ENCODE results near the gene PHKB.

The PHKB gene

DNA sequence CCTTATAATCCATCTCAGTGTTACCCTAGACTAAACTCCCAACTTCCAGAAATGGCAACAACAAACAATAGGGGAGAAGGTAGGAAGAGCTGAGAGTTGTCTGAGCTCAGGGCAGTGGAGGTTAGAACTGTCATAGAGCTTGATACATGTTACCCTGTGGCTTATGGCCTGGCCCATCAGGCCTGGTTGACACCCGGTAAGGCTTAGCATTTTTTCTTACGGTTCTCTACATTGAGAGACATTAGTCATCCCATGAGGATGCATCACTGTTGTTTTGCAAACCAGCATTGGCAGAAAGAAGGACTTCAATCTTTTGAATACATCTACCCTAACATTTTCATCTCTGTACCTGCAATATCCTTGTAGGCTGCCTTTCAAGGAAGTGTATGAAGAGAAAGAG is 226.6 kb downstream of the PHKB start:
- DNase-seq (ENCODE audit: low read depth) = no peak

- no peak for DNase-seq (ENCODE audit: low read depth)
Measured at GRCh38 chr16:47693226-47693625, 232.1 kb downstream of the PHKB start.

GRCh38 chr16:47694543-47694942 is 233.4 kb downstream of the PHKB start:
- no peak for DNase-seq (ENCODE audit: low read depth)

DNA sequence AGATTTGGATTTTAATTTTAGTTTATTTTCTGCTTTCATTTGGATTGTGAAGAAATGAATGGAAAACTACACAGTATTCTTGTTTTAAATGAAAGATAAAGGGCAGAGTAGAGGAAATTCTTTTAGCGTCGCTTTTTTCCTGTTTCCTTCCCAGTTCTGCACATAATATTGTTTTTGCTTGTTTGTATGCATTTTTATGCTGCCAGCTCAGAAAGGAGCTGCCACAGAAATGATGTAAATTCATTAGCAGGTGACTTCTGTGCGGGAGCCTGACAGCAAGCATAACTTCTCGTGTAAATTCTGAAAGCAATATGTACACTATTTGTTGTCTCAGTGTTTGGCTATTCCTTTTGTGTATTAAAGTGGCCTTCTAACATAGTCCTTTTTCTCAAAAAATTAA is 234.6 kb downstream of the PHKB start:
- no peak for DNase-seq (ENCODE audit: low read depth)

GRCh38 chr16:47697826-47698225 is 236.7 kb downstream of the PHKB start:
- DNase-seq (ENCODE audit: low read depth) = no peak

DNA sequence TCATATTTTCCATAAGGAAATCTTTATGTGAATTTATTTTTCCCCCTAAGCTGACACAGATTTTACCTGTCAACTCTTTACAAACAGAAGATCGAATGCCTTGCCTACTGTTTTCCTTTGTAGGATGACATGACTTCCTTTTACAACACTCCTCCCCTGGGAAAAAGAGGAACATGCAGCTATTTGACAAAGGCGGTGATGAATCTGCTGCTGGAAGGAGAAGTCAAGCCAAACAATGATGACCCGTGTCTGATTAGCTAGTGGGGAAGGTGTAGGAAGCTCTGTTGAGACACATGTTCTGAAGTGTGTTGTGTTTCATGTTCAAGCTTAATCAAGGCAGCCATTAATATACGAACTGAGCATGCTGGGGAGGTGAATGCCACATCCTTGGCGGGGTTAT is 238.0 kb downstream of the PHKB start:
- DNase-seq (ENCODE audit: low read depth) = no peak

DNA sequence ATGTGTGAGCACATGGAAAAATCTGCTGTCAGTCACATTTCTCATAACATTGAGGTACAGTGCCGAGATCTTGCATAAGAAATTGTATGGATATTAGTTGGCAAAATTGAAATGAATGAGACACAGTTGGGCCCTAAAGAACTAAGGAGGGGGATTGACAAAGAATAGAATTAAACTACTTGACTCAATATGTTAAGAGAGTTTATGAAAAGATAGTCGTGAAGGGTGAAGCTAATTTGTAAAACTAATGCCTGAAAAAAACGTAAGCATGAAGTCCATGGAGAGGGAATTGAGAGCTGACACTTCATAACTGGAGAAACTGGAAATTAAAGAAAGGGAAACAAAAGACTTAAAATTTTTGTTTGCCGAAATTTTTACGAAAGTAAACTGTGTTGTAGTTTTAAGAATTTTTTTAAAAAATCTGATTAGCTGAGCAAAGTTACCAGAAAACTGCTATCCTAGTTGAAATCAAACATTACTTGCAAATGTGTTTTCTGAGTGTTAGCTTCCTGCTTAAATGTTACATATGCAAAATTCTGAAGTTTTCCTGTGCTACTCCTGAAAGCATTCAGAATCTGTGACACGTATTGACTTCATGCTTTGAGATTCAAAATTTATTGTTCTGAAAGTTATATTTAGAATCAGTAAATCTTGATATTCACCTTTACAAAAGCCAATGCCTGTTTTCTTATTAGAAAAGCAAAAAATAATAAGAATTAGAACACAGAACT is 239.9 kb downstream of the PHKB start:
- no peak for DNase-seq (ENCODE audit: low read depth)

GRCh38 chr16:47705266-47705665 is 244.1 kb downstream of the PHKB start:
- DNase-seq (ENCODE audit: low read depth) = no peak

DNA sequence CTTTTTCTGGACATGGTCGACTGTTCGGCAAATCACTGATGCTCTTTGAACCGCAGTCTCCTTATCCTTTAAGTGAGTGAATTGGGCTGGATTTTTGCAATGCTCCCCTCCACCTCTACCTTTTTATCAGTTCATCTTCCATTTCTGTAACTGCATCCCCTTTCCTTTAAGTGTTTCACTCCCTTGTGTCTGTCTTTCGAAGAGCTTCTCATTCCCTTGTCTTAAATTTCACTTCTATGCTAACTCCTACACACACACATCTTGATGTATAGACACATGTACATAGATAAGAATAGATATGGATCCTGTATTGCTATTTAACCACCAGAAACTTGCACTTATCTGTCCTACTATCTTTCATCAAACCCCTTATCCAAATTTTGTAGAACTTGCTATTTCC is 250.7 kb downstream of the PHKB start:
- no peak for DNase-seq (ENCODE audit: low read depth)

- no peak for DNase-seq (ENCODE audit: low read depth)
Measured at GRCh38 chr16:47712276-47713224, 251.4 kb downstream of the PHKB start.

DNA sequence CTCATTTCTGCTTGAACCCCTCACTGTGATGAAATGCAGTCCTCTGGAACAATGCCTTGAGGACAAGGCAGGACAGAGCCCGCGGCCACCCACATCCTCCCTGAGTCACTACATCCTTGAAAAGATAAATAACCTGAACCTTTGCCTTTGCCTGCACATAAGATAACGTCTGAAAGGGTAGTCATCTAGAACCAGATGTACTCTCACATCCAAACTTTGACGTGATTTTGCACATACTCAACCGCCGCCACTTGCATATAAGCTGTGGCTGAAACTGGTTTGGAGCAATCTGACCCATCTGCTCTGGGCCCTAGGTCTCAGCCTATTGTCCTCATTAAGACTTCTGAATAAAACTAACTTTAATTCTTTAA is 252.1 kb downstream of the PHKB start:
- DNase-seq (ENCODE audit: low read depth) = no peak

DNA sequence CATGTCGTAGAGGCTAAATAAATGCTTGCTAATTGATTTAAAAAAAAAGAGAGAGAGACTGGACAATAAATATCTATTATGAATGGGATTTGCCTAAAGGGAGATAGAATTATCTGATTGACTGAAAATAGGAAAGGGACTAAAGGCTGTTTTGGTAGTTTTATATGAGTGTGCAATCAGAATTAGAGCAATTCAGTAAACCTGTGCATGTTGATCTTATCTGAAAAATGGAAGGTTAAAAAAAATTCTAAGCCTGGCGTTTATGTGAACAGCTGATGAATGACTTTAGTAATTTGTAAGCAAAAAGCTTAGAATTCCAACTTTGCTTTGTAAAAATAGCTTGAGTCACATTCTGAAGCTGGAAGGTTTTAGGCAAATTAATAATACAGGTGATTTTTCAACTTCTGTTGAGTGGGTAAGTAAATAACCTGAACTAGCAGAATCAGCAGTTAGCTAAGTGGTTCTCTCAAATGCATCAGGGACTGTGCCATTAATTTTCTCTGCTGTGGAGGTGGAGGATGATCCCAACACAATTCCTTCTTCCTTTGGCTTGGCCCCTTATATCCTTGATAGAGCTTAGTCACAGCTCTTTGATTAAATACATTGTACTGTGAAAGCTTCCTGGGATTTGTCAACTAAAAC is 254.4 kb downstream of the PHKB start:
- no peak for DNase-seq (ENCODE audit: low read depth)

GRCh38 chr16:47716571-47716970 is 255.4 kb downstream of the PHKB start:
- DNase-seq (ENCODE audit: low read depth) = no peak

GRCh38 chr16:47719713-47720112 is 258.6 kb downstream of the PHKB start:
- no peak for DNase-seq (ENCODE audit: low read depth)

GRCh38 chr16:47721006-47721637 is 260.0 kb downstream of the PHKB start:
- DNase-seq (ENCODE audit: low read depth) = no peak

- no peak for DNase-seq (ENCODE audit: low read depth)
Measured at GRCh38 chr16:47722046-47722445, 260.9 kb downstream of the PHKB start.

GRCh38 chr16:47724115-47724785 is 263.1 kb downstream of the PHKB start:
- no peak for DNase-seq (ENCODE audit: low read depth)

- no peak for DNase-seq (ENCODE audit: low read depth)
Measured at GRCh38 chr16:47725188-47725695, 264.1 kb downstream of the PHKB start.

- DNase-seq (ENCODE audit: low read depth) = no peak
Measured at GRCh38 chr16:47726031-47726675, 265.0 kb downstream of the PHKB start.

- DNase-seq (ENCODE audit: low read depth) = no peak
Measured at GRCh38 chr16:47727131-47727530, 266.0 kb downstream of the PHKB start.

DNA sequence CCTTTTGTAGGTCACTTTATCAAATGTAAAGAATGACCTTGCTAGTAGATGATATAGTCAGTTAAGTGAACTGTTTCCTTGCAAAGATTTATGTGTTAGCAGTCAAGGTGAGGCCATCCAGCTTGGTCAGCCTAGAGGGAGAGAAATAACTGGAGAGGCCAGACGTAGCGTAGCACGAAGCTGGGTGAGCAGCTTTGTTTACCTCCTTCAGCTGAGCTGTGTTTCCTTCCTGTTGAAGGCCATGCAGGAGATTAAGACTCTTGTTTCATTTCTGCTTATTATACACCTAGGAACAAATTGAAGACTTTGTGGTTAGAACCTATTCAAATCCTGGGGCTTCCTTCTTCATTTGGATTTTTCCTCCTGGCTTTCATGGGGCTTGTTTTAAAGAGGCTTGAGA is 267.1 kb downstream of the PHKB start:
- DNase-seq (ENCODE audit: low read depth) = no peak
